ENCODE measurements around the gene FAM174C.
"Not testable (repeated sequence)": the region's sequence is repeated elsewhere in the genome, so short reads cannot be mapped to it uniquely, and the experiment has no call there.

Gene FAM174C

GRCh38 chr19:1317274-1318003 lies 42.1 kb downstream of the FAM174C start:
- no peak for DNase-seq (ENCODE audit: low read depth in 2 of 2)

GRCh38 chr19:1318678-1319471 lies 43.5 kb downstream of the FAM174C start:
- no peak for DNase-seq (ENCODE audit: low read depth in 2 of 2)

GRCh38 chr19:1320282-1320650 lies 44.9 kb downstream of the FAM174C start:
- not testable (repeated sequence) for DNase-seq (ENCODE audit: low read depth in 2 of 2)

- DNase-seq (ENCODE audit: low read depth in 2 of 2), result no peak
Observed at GRCh38 chr19:1321539-1321938, 46.2 kb downstream of the FAM174C start.

- no peak for DNase-seq (ENCODE audit: low read depth in 2 of 2)
Observed at GRCh38 chr19:1322198-1322981, 47.1 kb downstream of the FAM174C start.

- DNase-seq (ENCODE audit: low read depth in 2 of 2), result no peak
Observed at GRCh38 chr19:1324249-1324805, 49.0 kb downstream of the FAM174C start.

GRCh38 chr19:1324806-1325567 lies 49.7 kb downstream of the FAM174C start:
- peak in 1 of 2 donors; percentile 11 for DNase-seq (ENCODE audit: low read depth in 2 of 2)

- no peak for DNase-seq (ENCODE audit: low read depth in 2 of 2)
Observed at GRCh38 chr19:1325568-1326294, 50.4 kb downstream of the FAM174C start.

- DNase-seq (ENCODE audit: low read depth in 2 of 2), result no peak
Observed at GRCh38 chr19:1327125-1327524, 51.8 kb downstream of the FAM174C start.
